GM19043 (cell line): Measurements from ENCODE around the gene ABHD12B.

Source experiments
- ATAC-seq: cut with Tn5 transposase; IDR thresholded peaks from one replicate; pipeline ENCODE4 v1.9.1; 2021; ENCODE audit warnings: low read depth; ENCODE audit not compliant: unreplicated experiment

Gene ABHD12B, protein sequence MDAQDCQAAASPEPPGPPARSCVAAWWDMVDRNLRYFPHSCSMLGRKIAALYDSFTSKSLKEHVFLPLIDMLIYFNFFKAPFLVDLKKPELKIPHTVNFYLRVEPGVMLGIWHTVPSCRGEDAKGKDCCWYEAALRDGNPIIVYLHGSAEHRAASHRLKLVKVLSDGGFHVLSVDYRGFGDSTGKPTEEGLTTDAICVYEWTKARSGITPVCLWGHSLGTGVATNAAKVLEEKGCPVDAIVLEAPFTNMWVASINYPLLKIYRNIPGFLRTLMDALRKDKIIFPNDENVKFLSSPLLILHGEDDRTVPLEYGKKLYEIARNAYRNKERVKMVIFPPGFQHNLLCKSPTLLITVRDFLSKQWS

DNA sequence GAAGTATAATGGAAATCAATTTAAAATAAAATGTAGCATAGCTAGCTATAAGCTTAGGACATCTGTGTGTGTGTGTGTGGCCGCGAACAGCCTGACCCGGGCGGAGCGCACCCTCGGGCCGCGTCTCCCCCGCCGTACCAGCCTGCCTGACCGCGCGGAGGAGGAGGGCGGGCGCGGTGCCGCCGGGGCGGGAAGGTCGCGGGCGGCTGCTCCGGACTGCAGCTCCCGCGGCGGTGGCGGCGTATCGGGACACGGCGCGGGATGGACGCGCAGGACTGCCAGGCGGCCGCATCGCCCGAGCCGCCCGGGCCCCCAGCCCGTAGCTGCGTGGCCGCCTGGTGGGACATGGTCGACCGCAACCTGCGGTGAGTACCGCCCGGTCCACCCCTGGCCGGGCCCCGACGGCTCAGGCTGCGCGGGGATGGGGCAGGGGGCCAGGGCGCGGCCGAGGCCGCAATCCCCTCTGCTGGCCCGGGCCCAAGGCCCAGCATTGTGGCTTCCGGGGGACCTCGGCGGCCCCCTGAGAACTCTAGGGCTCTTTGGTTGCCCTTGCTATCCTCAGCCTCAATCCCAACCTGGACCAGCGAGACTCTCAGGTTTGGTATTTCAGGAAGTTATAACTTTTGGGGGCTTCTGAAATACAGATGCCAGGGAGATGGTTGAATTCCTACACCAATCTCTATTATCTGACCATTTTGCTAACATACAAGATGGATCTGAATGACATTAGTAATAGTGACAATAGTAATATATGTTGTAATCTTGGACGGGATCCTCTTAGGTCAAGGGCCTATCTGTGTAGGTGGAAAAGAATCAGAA, at the start of gene ABHD12B:
Gene ABHD12B (plus strand): TSS at position 140 of the 819 bp plus-strand sequence. CDS start 122 bp downstream, at position 262.
- no peak for ATAC-seq

DNA sequence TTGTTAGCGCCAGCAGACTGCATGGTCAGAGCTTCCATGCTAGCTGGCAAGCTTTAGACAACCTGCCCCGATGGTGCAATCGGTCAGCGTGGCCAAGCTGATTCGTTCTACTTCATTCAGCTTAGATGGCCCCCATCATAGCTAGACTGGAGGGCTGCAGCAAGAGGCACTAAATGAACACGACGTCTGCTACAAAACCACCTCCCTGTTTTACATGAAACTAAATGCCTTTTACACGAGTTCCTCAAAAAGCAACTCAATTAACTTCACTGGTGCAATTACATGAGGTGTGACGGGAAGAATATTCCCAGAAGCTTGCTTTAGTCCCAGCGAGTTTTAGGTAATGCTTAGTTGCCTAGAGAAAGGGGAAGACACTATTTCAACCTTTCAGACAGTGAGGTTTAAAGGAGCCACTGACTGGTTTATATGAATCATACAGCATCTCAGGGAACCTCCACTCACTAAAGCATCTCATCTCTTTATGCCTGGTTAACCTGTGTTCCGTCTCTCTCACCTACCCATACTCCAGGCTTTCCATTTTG, 49.3 kb upstream of the ABHD12B start:
- no peak for ATAC-seq

DNA sequence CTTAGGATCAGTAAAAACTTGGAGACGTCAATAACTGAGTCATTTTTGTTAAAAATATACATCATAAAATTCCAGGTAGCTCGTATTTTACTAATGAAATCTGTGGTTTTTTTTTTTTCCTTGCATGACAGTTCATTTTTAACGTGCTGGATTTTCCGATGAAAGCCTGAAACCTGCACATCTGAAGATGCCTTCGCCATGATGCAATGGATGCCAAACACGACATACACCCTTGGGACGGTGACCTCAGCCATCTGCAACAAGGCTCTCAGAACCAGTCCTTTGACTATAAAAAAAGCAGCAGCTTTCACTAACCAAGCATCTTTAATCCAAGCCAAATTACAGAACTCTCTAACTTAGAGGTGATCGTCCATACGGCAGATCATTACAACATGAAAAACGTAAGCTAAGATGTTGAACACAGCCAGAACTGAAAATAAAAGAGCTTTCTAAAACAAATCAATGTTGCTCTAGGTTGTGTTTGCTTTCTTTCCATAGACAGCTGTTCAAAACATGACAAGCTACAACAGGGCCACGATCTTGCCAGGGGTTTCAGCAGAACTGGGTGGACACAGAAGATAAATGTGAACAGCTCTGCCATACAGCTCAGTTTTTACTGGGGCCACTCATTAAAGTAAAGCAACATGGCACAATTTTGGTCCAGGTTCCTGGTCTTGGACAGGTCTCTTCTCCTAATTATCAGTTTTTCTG, 48.6 kb upstream of the ABHD12B start:
- no peak for ATAC-seq

DNA sequence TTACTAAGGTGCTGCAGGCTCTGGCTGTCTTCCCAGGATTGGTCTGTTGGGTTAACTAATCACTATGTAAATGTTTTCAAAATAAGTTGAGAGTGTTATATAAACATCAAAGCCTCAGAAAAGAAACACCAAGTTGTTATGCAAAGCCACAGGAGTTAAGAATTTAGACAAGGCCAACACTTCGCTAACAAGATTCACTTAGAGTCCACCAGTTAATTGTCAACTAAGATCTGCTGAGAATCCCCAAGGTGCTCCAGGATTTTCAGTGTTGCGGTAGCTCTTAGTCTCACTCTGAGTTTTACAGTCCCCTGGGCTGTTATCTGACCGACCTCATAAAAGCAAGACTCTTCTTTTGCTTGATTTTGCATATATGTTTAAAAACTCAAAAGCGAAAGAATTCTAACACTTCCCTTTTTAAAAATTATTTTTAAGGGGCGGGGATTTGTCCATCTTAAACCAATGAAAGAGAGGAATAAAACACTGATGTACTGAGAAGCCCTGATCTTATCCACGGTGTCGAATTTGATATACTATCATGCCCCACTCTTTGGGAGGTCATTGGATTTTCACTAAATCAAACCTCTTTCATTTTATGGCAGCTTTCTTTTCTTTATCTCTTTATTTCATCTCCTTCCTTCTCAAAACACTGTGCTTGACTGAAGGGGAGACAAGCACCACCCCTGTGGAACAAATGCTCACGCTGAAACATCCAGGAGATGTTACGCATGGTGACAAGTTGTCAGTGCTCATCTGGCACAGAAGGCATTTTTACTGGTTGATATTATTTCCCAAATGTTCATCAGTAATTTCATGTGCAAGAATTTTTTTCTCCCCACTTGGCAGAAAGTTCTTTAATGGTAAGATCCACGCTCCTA, 47.9 kb upstream of the ABHD12B start:
- ATAC-seq = peak; percentile 70

DNA sequence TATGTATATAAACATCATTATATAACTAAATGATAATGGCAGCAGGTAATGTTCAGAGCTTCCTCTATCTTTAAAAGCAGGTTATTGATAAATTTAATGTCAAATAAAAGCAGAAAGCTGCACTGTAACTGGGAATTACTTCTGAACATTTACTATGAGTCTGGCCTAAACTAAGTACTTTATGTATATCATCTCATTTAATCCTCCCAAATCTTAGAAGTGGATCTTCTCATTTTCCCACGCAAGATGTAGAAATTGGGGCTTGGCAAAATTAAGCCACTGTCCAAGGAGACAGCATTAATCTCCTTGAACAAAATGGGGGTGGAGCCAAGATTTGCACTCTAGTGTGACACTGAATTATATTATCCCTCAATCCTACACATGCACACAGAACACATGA, 46.5 kb upstream of the ABHD12B start:
- no peak for ATAC-seq

DNA sequence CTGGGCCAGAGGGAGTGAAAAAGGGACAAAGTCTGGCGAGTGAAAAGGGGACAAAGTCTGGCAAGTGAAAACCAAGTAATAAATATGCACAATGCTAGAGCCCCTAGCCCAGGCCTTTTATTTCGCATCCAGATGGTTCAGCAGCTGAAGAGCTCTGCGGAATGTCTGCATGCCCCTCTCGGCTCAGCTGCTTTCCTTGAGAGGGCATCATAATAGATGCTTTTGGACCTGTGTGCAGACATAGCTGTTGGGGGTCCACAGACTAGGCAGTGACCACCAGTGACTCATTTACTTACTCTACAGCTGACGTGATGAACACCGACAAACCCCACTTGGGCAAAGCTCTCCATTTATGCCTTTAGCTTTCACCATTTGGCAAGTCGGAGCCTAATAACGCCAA, 45.2 kb upstream of the ABHD12B start:
- ATAC-seq = no peak

DNA sequence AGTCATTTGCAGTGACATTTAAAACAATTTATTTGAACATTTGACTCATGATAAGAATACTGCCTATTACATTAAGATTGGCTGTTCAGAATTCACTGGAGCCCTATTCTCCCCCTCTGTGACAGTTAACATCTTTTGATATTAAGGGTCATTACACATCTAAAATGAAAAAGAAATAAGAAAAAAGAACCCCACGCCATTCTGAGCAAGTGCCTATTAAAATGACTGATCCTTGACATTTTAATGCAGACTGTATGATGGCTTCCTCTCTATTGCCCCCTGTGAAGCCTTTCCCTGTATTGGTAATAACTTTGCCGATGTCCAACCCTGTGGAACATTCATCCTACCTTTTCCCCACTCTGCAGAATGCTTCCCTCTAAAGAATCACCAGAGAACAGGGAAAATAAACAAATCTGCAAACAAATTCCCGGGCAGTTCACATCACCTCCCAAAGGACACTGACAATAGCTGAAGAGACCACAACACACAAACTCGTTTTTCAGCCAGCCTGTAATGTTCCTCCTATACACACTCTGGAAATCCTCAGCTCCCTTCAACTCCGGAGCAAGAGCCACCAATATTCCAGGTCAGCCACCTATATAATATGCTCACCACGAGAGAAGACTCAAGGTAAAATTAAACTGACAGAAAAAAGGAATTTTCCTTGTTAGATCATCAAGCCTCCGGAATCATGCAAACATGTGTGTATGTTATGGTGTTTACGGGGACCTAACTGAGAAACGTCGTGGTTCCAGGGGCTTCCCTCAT, 42.9 kb upstream of the ABHD12B start:
- no peak for ATAC-seq

DNA sequence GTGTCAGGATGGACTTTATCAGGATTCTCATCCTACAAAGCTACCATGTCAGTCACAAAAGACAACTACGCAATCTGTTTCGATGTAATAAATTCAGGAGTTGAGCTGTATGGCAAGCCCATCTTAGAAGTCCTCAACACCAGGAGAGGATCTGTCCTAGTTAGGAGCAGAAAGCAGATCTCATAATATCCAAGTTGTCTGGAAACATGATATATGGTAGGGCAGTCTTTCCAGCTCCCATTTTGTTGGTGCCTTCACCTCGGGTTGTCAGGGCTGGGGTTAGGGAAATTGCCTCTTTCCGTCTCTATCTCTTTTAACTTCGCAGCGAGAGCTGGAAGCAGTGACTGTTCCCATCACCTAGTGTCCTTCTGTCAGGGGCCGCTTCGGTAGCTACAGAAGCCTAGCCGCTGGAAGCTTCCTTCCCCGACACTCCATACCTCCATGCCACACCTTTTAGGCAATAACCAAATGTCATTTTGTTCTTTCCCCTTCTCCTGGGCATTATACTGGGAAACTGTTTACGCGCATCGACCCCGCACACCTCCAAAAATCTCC, 42.3 kb upstream of the ABHD12B start:
- ATAC-seq = no peak

DNA sequence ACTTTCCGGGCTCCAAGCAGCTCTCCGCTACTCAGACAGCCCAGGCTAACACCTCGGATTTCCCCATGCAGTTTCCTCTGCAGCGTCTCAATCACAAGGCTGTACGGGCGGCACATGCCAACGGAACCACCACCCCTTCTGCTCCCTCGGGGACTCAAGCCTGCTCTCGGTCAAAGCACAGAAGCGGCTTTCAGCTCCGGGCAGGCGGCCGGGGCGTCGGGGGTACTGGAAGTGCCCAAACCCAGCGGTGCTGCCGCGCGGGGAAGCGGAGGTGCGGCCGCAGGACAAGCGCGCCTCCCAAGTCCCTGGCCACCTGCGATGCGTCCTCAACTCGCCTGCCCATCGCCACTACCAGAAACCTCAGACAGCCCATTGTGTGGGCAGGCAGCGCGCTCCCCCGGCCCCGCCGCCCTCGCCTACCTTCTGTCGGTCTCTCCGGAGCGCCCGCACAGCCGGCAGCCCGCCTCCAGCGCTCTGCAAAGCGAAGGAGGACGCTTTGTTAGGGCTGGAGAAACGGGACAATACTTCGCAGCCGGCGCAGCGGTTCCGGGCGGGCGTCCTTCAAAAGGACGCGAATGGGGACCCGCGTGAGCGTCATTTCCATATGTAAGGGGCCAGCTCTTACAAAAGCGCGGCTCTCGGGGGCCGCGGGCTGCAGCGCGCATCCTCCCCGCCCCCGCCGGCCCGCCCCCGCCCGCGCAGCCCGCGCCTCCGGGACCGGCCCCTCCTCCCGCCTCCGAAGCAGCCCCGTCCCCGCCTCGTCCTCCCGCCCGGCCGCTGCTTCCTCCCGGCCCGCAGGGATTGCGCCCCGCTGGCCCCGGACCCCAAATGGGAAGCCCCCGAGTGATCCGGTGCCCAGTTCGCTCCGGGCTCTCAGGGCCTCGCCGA, 41.6 kb upstream of the ABHD12B start:
- ATAC-seq = peak; percentile 21

DNA sequence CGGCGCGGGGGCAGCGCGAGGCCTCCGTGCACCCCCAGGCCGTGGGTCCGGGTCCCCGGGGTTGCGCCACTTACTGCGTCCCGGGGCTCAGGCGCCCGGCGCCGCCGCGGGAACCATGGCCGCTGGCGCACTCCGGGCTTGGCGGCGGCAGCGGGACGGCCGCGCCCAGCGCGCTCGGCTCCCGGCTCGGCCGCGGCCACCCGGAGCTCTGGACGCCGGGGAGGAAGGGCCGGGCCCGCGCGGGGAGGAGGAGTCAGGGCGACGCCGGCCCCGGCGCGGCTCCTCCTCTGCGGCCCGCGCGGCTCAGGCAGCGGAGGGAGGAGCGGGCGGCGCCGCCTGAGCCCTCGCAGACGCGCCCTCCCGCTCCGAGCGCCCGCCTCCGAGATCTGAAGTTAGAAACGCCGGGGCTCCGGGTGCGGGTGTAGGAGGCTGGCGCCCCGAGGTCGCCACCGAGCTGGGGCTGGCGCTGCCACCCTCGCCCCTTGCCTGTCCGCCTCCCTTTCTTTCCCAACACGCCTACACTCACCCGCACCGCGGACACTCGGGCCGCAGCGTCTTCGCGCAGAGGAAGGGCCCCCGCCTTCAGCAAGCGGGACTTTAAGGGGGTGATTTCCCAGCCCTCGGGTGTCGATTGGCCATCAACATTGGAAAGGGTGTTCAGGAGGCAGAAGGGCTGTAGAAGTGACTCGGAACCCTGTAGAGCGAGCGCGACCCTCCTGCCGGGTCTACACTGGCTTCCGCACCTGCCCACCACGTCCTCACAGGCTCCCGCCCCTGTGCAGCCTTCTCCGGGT, 40.7 kb upstream of the ABHD12B start, which contains the start of gene NIN:
Gene NIN (minus strand): TSS at position 231 of the 794 bp plus-strand sequence. CDS start 9,106 bp downstream, outside the sequence.
- ATAC-seq = peak; percentile 74

DNA sequence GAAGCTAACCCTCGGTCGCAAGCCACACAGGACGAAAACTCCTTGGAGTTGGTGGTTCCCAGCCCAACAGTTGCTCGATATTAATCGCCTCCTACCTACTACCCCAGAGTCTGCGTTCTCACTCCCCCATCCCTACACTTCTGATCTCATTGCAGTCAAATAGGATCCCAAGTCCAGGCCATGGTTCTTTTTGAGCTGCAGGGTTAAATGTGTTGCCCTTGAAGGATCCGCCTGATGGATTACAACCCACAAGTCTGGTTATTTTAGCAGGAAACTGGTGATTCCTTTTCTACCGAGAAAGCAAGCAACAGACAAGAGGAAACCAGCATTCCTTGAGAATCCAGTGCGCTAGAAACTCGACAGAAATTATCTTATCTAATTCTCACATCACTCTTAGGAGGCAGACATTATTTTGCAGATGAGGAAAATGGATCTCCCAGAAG, 40.1 kb upstream of the ABHD12B start:
- no peak for ATAC-seq

DNA sequence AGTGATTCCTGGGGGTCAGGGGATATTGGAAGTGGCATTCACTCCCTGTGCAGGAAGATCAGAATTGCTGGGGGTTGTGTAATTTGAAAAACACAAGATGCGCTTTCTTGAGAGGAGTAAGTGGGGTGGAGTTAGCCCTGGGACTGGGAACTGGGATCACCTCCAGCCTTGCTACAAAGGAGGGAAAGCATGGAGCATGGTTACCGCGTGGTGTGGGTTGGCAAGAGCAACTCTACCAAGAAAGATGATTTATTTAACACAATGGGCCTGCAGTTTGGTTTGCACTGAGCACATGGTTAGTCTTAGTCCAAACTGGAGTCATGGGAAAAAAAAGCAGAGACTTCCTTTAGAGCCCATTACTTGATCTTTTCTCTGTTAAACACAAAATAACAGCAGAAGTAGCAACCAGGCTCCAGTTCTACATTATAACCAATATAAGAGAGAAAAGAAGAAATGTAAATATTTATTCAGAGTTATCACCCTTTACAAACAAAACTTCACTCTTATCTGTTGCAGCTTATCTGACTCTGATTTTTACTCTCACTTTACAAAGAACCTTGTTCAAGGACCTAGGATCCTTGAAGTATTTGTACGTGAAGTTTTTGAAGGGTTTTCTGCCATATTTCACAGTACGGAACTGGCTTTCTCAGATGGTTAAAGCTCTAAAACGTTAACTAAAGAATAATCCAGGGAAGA, 38.8 kb upstream of the ABHD12B start:
- ATAC-seq = no peak

DNA sequence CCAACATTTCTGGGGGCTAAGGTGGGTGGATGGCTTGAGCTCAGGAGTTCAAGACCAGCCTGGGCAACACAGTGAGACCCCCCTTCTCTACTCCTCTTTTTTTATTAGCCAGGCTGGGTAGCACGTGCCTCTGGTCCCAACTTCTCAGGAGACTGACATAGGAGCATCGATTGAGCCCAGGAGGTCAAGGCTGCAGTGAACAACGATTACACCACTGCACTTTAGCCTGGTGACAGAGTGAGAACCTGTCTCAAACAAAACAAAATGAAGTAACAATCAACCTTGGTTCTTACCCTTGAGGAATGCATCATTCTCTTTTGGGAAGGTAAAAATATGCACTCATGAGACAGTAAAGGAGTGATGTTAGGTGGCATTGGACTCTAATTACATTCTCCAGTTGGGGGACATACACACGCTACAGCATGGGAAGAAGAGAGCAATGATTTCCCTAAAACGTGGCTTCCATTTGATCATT, 37.0 kb upstream of the ABHD12B start:
- no peak for ATAC-seq

DNA sequence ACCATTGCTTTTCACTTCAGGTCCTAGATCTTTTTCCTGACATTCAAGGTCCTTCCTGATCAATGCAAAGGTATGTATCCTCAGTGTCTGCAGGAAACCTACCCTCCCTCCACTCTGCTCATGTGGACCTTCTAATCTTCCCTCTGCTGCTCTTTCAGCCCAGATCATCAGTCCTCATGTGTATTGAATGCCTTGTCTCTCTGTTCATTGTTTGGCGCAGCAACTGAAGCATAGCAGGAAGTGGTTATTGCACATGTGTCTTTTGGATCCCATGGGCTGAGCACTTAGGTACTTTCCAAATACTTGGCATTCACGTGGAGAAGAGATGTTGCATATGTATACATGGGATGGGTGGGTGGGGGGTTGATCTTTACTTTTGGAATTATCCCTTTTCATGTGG, 36.6 kb upstream of the ABHD12B start:
- peak; percentile 31 for ATAC-seq

DNA sequence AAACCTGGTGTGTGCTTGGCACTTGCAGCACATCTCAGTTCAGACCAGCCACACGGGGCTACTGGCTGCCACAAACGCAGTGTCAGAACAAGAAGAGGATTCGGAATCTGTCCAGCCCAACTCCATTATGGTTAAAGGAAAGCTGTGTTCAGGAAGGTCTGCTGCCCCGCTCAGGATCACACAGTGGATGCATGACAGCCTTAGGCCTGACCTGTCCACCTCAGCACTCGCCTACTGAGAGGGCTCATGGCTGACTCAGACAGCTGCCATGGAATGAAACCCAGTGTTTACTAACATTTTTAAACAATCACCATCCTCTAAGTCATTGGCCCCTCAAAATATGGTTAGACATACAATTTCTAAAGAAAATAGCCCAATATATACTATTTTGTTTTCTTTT, 35.3 kb upstream of the ABHD12B start:
- ATAC-seq = no peak

DNA sequence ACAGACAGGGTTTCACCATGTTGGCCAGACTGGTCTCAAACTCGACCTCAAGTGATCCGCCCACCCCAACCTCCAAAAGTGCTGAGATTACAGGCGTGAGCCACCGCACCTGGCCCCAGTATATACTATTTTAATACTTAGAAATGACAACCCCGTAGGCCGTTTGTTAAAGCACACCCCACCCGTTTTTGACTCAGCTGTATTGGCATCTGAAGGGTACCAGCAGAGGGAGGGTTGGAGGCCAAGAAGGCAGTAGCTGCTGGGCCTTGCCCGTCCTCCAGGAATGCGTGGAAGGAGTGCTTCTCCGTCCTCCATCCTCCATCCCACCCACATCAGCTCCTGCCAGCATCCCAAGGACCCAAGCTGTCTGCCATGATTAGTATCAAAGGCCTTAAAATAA, 34.6 kb upstream of the ABHD12B start:
- ATAC-seq = no peak
